ENCODE results near the gene NANP.

- TF ChIP-seq, protein P1, sequence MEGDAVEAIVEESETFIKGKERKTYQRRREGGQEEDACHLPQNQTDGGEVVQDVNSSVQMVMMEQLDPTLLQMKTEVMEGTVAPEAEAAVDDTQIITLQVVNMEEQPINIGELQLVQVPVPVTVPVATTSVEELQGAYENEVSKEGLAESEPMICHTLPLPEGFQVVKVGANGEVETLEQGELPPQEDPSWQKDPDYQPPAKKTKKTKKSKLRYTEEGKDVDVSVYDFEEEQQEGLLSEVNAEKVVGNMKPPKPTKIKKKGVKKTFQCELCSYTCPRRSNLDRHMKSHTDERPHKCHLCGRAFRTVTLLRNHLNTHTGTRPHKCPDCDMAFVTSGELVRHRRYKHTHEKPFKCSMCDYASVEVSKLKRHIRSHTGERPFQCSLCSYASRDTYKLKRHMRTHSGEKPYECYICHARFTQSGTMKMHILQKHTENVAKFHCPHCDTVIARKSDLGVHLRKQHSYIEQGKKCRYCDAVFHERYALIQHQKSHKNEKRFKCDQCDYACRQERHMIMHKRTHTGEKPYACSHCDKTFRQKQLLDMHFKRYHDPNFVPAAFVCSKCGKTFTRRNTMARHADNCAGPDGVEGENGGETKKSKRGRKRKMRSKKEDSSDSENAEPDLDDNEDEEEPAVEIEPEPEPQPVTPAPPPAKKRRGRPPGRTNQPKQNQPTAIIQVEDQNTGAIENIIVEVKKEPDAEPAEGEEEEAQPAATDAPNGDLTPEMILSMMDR (IDR thresholded peaks at IDR 0.05; ENCODE audit: insufficient read depth, low read depth, low read length): no peak
- TF ChIP-seq EZH2 (IDR thresholded peaks at IDR 0.05; ENCODE audit: insufficient read depth, low read length): no peak
Observed at GRCh38 chr20:25619514-25619913, 4.3 kb downstream of the NANP start.
